ENCODE data around the gene FLYWCH2. TPM values are rescaled to one million over a fixed set of nuclear protein-coding genes. Genes with fewer than 3 reads are reported as not detected.

FLYWCH2 gene
- total and polyA plus RNA-seq, 9 of the 15 experiments (the other 6 are each of a cell fraction or from before 2014, with no cell fraction given) = 0.70 to 55.5 (median 7.6) TPM

GRCh38 chr16:2884041-2884451, 1.0 kb downstream of the FLYWCH2 start (continued):
- TF ChIP-seq, protein P1, sequence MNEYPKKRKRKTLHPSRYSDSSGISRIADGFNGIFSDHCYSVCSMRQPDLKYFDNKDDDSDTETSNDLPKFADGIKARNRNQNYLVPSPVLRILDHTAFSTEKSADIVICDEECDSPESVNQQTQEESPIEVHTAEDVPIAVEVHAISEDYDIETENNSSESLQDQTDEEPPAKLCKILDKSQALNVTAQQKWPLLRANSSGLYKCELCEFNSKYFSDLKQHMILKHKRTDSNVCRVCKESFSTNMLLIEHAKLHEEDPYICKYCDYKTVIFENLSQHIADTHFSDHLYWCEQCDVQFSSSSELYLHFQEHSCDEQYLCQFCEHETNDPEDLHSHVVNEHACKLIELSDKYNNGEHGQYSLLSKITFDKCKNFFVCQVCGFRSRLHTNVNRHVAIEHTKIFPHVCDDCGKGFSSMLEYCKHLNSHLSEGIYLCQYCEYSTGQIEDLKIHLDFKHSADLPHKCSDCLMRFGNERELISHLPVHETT (CRISPR knock-in tag; conservative IDR thresholded peaks at IDR 0.05 in 1 of 2, IDR thresholded peaks at IDR 0.05 in 1 of 2) = no peak
- no peak for TF ChIP-seq TARDBP (IDR thresholded peaks at IDR 0.05)
- no peak for TF ChIP-seq ZNF586 (CRISPR knock-in tag; conservative IDR thresholded peaks at IDR 0.05)
- TF ChIP-seq E2F8 (IDR thresholded peaks at IDR 0.05; ENCODE audit: low read depth, partially characterized antibody) = no peak

DNA sequence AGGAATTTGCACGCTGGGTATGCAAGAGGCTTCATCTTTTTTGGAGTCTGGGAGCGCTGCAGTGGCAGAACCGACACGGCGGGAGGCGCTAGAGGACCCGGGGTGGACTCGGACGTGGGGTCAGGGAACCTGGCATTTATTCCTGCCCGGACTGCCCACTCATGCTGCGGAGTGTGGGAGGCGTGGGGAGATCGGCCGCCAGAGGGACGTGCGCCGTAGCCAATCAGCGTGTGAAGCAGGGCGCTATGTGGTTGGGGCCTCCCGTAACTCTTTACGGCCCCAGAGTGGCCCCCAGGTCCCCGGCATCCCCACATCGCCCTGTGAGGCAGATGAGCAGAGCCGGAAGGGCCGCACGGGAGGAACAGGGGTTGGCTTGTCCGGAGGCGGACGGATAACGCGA, 11.2 kb downstream of the FLYWCH2 start:
- DNase-seq (ENCODE audit: extremely low read depth in 1 of 4, low spot score in 3 of 4) = peak in 1 of 4 experiments; percentile 32
- Histone ChIP-seq H3K79me2 (ENCODE audit: control insufficient read depth, insufficient read depth, low read length) (no peaks in the 10 kb centered on the region), H2AFZ (ENCODE audit: low read depth, low read length) (no peak overlapping the region), H3K27ac (ENCODE audit: extremely low read depth, low read depth, low read length) (no peak overlapping the region), H3K4me1 (replicated peaks in 1 of 2; ENCODE audit: control insufficient read depth in 2 of 2, insufficient read depth in 2 of 2, low read length in 2 of 2) (peaks cover 9 to 52% of the 10 kb centered on the region in 2 experiments; a peak in 4 of 5 replicates), H3K27me3 (ENCODE audit: control insufficient read depth in 2 of 2, insufficient read depth in 2 of 2, low read length in 2 of 2) (no peaks in the 10 kb centered on the region), H3K9me1 (ENCODE audit: control insufficient read depth, insufficient read depth, low read length) (no peaks in the 10 kb centered on the region), H3K9me3 (replicated peaks; ENCODE audit: control insufficient read depth, insufficient read depth, low read depth, low read length) (no peaks in the 10 kb centered on the region), H3K9ac (ENCODE audit: insufficient read depth in 1 of 2, low read depth in 2 of 2, low read length in 2 of 2) (peak overlapping the region in 1 of 2 experiments; percentile 35; a peak in 1 of 4 replicates), H3K4me3 (no peak overlapping the region), H3K36me3 (ENCODE audit: control insufficient read depth, insufficient read depth, low read length) (no peaks in the 10 kb centered on the region), H4K20me1 (replicated peaks; ENCODE audit: control insufficient read depth, insufficient read depth, low read length) (no peaks in the 10 kb centered on the region), H3K4me2 (ENCODE audit: insufficient read depth, low read length) (no peak overlapping the region)
- ChIA-PET POLR2A (interaction anchor here (0.5 to 1.8 kb wide), 2 partner anchors 11 to 13 kb away, joined by 3 to 9 read pairs; partner anchors contain the start of gene FLYWCH2), CTCF (ENCODE audit: low intra/inter-chr PET ratio) (no interaction called here)
- TF ChIP-seq EGR1 (conservative IDR thresholded peaks at IDR 0.05) (0 out of 2 replicates have a peak, but pooled peaks have one; percentile 31), HDAC2 (IDR thresholded peaks at IDR 0.05) (no peak), ZBTB33 (CRISPR knock-in tag; IDR thresholded peaks at IDR 0.05) (peak; percentile 59), CTCF (IDR thresholded peaks at IDR 0.05 in 2 of 3, conservative IDR thresholded peaks at IDR 0.05 in 1 of 3; ENCODE audit: insufficient read depth in 2 of 3, low read depth in 1 of 3, low read length in 3 of 3) (peak in 2 of 3 experiments; percentile 16 to 30; a peak in 2 of 6 replicates), KLF6 (CRISPR knock-in tag; IDR thresholded peaks at IDR 0.05; ENCODE audit: borderline replicate concordance) (no peak)
- 74% methylated on average over 25 of the region's 31 CpGs for WGBS (ENCODE audit: insufficient coverage, low coverage, missing lambda C conversion rate)
- intact Hi-C loops (cut with micrococcal nuclease) (no loop called here), in situ Hi-C loops (cut with MboI) (no loop called here)
- FAIRE-seq = no peak
- BruUV-seq (replicated peaks) = no TSS peak
- ATAC-seq = no peak
